ENCODE measurements around the gene CNTNAP2.

DNA sequence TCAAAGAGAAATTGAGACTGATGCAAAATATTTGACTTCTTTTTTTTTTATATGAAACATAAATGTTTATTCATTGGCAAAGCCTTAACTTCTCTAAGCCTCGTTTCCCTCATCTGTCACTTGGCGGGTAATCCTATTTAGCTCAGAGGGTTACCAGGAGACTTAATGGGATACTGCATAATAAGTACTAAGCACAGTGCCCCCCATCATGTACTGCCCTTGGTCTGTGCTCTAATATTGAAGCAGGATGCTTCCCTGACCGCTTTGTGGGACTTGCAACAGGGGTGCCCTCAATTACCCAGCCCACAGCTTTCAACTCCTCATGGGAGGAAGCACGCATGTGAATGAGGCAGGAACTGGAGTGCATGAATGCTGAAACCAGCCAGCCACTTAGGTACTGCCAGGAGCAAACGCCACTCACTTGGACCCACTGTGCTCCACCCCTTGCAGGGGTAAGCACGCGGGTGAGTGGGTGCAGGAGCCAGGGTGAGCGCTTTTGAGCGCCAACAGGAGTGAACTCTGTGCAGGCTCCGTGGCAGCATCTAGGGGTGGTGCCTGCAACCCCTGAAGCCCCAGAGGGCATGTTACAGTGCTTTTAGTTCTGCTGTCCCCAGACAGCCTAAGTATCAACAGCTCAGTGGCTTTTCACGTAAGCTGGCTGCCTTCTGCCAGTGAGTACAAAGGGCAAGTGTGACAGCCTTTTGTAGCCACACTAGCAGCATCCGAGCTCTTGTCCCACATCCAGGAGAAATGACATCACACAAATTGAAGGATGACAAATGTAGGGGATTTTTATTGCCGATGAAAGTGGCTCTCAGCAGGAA is 2264.2 kb downstream of the CNTNAP2 start:
- TF ChIP-seq, protein P1, sequence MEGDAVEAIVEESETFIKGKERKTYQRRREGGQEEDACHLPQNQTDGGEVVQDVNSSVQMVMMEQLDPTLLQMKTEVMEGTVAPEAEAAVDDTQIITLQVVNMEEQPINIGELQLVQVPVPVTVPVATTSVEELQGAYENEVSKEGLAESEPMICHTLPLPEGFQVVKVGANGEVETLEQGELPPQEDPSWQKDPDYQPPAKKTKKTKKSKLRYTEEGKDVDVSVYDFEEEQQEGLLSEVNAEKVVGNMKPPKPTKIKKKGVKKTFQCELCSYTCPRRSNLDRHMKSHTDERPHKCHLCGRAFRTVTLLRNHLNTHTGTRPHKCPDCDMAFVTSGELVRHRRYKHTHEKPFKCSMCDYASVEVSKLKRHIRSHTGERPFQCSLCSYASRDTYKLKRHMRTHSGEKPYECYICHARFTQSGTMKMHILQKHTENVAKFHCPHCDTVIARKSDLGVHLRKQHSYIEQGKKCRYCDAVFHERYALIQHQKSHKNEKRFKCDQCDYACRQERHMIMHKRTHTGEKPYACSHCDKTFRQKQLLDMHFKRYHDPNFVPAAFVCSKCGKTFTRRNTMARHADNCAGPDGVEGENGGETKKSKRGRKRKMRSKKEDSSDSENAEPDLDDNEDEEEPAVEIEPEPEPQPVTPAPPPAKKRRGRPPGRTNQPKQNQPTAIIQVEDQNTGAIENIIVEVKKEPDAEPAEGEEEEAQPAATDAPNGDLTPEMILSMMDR (IDR thresholded peaks at IDR 0.05): no peak
- TF ChIP-seq POLR2A (IDR thresholded peaks at IDR 0.05): no peak

Measured in testis (tissue), 2 donors.